H9 (cell line): ENCODE measurements around the gene FAM193A. TPM values are rescaled to one million over a fixed set of nuclear protein-coding genes. Genes with fewer than 3 reads are reported as not detected.

ENCODE experiments used
- DNase-seq: peaks from one replicate; pipeline ENCODE4 v3.0.0-alpha.2; 2017
- H2AFZ ChIP-seq: one replicate; pipeline ENCODE4 v1.6.1; 2013; ENCODE audit warnings: mild to moderate bottlenecking, low read length, control low read depth, moderate library complexity
- H2AK5ac ChIP-seq: 2 replicates; pipeline ENCODE4 v1.6.1; 2013; ENCODE audit warnings: low read length, control low read depth, mixed read lengths; ENCODE audit not compliant: insufficient read length
- H2BK120ac ChIP-seq: one replicate; pipeline ENCODE4 v1.6.1; 2013; ENCODE audit warnings: low read depth, mild to moderate bottlenecking, low read length, control low read depth, inconsistent platforms; ENCODE audit not compliant: poor library complexity, severe bottlenecking
- H2BK12ac ChIP-seq: 2 replicates; pipeline ENCODE4 v1.6.1; 2013; ENCODE audit warnings: low read length, control low read depth, mixed read lengths, low read depth; ENCODE audit not compliant: insufficient read length
- H2BK15ac ChIP-seq: 2 replicates; pipeline ENCODE4 v1.6.1; 2013; ENCODE audit warnings: low read depth, low read length, control low read depth
- H2BK20ac ChIP-seq: one replicate; pipeline ENCODE4 v1.6.1; 2013; ENCODE audit warnings: low read depth, mild to moderate bottlenecking, low read length, control low read depth, inconsistent platforms; ENCODE audit not compliant: poor library complexity, severe bottlenecking
- H2BK5ac ChIP-seq: 2 replicates; pipeline ENCODE4 v1.6.1; 2013; ENCODE audit warnings: low read length, control low read depth, mixed read lengths; ENCODE audit not compliant: insufficient read length
- H3K14ac ChIP-seq: 2 replicates; pipeline ENCODE4 v1.6.1; 2013; ENCODE audit warnings: low read length, control low read depth; ENCODE audit not compliant: insufficient read depth
- H3K18ac ChIP-seq: 2 replicates; pipeline ENCODE4 v1.6.1; 2013; ENCODE audit warnings: low read depth, mild to moderate bottlenecking, mixed read lengths, low read length, control low read depth; ENCODE audit not compliant: insufficient read length
- H3K23ac ChIP-seq: 2 replicates; pipeline ENCODE4 v1.6.1; 2013; ENCODE audit warnings: low read length, control low read depth, mixed read lengths, low read depth; ENCODE audit not compliant: insufficient read length
- H3K23me2 ChIP-seq: 2 replicates; pipeline ENCODE4 v1.6.1; 2013; ENCODE audit warnings: low read depth, mild to moderate bottlenecking, mixed read lengths, low read length, control low read depth; ENCODE audit not compliant: insufficient read length, poor library complexity, severe bottlenecking
- H3K27ac ChIP-seq: 2 replicates; pipeline ENCODE4 v1.5.1; 2013; ENCODE audit warnings: low read length, control low read depth, mixed read lengths, low read depth; ENCODE audit not compliant: insufficient read length
- H3K27me3 ChIP-seq: 2 replicates; pipeline ENCODE4 v1.6.1; 2013; ENCODE audit warnings: low read length, control low read depth, inconsistent platforms; ENCODE audit not compliant: insufficient read depth
- H3K4ac ChIP-seq: 2 replicates; pipeline ENCODE4 v1.6.1; 2013; ENCODE audit warnings: low read depth, mild to moderate bottlenecking, control low read depth, inconsistent platforms, low read length, moderate library complexity
- H3K4me1 ChIP-seq: 2 replicates; pipeline ENCODE4 v1.6.1; 2013; ENCODE audit warnings: low read length, control low read depth, inconsistent platforms; ENCODE audit not compliant: insufficient read depth
- H3K4me2 ChIP-seq: 2 replicates; pipeline ENCODE4 v1.6.1; 2013; ENCODE audit warnings: low read length, control low read depth, mixed read lengths; ENCODE audit not compliant: insufficient read length, insufficient read depth
- H3K56ac ChIP-seq: 2 replicates; pipeline ENCODE4 v1.6.1; 2013; ENCODE audit warnings: low read depth, mild to moderate bottlenecking, mixed read lengths, low read length, control low read depth; ENCODE audit not compliant: insufficient read length
- H3K79me1 ChIP-seq: 2 replicates; pipeline ENCODE4 v1.6.1; 2013; ENCODE audit warnings: low read depth, mild to moderate bottlenecking, moderate library complexity, low read length, control low read depth, inconsistent platforms; ENCODE audit not compliant: insufficient read depth, poor library complexity, severe bottlenecking
- H3K79me2 ChIP-seq: 2 replicates; pipeline ENCODE4 v1.6.1; 2013; ENCODE audit warnings: low read length, control low read depth, inconsistent platforms; ENCODE audit not compliant: insufficient read depth
- H3K9ac ChIP-seq: 2 replicates; pipeline ENCODE4 v1.6.1; 2013; ENCODE audit warnings: low read length, control low read depth, mixed read lengths; ENCODE audit not compliant: insufficient read length; ENCODE audit errors: extremely low read depth
- H3K9me3 ChIP-seq: one replicate; pipeline ENCODE4 v1.6.1; 2013; ENCODE audit warnings: low read depth, low read length, inconsistent platforms; ENCODE audit not compliant: control insufficient read depth
- H3T11ph ChIP-seq: one replicate; pipeline ENCODE4 v1.6.1; 2013; ENCODE audit warnings: mild to moderate bottlenecking, low read length, control low read depth, inconsistent platforms
- H4K20me1 ChIP-seq: one replicate; pipeline ENCODE4 v1.6.1; 2013; ENCODE audit not compliant: control insufficient read depth, insufficient read length, insufficient read depth
- H4K5ac ChIP-seq: 2 replicates; pipeline ENCODE4 v1.6.1; 2013; ENCODE audit warnings: low read depth, mild to moderate bottlenecking, mixed read lengths, low read length, control low read depth; ENCODE audit not compliant: insufficient read length
- H4K8ac ChIP-seq: replicated peaks from 2 replicates; pipeline ENCODE4 v1.6.1; 2013; ENCODE audit warnings: low read length, control low read depth, mixed read lengths, low read depth; ENCODE audit not compliant: insufficient read length
- H4K91ac ChIP-seq: 2 replicates; pipeline ENCODE4 v1.6.1; 2013; ENCODE audit warnings: low read depth, mild to moderate bottlenecking, moderate library complexity, mixed read lengths, low read length, control low read depth; ENCODE audit not compliant: insufficient read length
- H3K27ac Mint-ChIP-seq, 3 experiments: 2 replicates in 2 of 3; 3 replicates in 1 of 3; pipeline ENCODE4 v1.8.0; 2020 to 2021; ENCODE audit warnings: mixed read lengths in 3 of 3, mild to moderate bottlenecking in 1 of 3, moderate library complexity in 1 of 3
- H3K27me3 Mint-ChIP-seq: 2 replicates; pipeline ENCODE4 v1.8.0; 2021; ENCODE audit warnings: low read depth, mild to moderate bottlenecking, moderate library complexity, mixed read lengths
- H3K36me3 Mint-ChIP-seq, 3 experiments: 2 replicates in 2 of 3; 3 replicates in 1 of 3; pipeline ENCODE4 v1.8.0; 2020 to 2021; ENCODE audit warnings: low read depth in 3 of 3, mixed read lengths in 3 of 3; ENCODE audit not compliant: insufficient read depth in 1 of 3
- H3K4me1 Mint-ChIP-seq, 2 experiments: 2 replicates each; pipeline ENCODE4 v1.8.0; 2020; ENCODE audit warnings: mixed read lengths in 2 of 2
- H3K4me3 Mint-ChIP-seq, 2 experiments: 2 replicates in 1 of 2; 3 replicates in 1 of 2; pipeline ENCODE4 v1.8.0; 2020 to 2021; ENCODE audit warnings: mild to moderate bottlenecking in 2 of 2, mixed read lengths in 2 of 2, moderate library complexity in 1 of 2
- H3K9me3 Mint-ChIP-seq, 2 experiments: 2 replicates in 1 of 2; 3 replicates in 1 of 2; pipeline ENCODE4 v1.8.0; 2020; ENCODE audit warnings: mild to moderate bottlenecking in 2 of 2, mixed read lengths in 2 of 2, moderate library complexity in 1 of 2
- WGBS: extraction: QIAGEN DNeasy Blood & Tissue Kit; methylation state at CpG from one replicate; pipeline ENCODE4 v1.1.7; 2013; ENCODE audit warnings: missing lambda C conversion rate, low lambda C conversion rate, mixed read lengths; ENCODE audit not compliant: insufficient read length; ENCODE audit errors: extremely low coverage; 5-methylcytosine and 5-hydroxymethylcytosine counted together
- total RNA-seq: library from RNA; stranded (reverse); gene quantifications from 2 replicates; pipeline ENCODE4 v1.2.1, GENCODE V29; 2021
- TF ChIP-seq, protein P1 (sequence below): fragments of 200-600 bp; sonication (generic); conservative IDR thresholded peaks from 3 replicates; pipeline ENCODE4 v1.8.0; 2021; ENCODE audit warnings: antibody characterized with exemption, mild to moderate bottlenecking

FAM193A gene
- total RNA-seq, 1 experiment from 2014 or later: 36.9 TPM

- Mint-ChIP-seq H3K4me1 (peaks cover 0 to 10% of the 10 kb centered on the region in 2 experiments; a peak in 2 of 4 replicates), H3K36me3 (peaks cover 4 to 10% (median 5%) of the 10 kb centered on the region in 3 experiments; a peak in 5 of 7 replicates), H3K27ac (no peak overlapping the region; a peak in 1 of 7 replicates), H3K9me3 (no peaks in the 10 kb centered on the region; a peak in 1 of 5 replicates), H3K4me3 (no peak overlapping the region; a peak in 1 of 5 replicates), H3K27me3 (no peaks in the 10 kb centered on the region)
- H3K4ac ChIP-seq: no peak overlapping the region
- H3K56ac ChIP-seq: no peak overlapping the region
- H3K4me2 ChIP-seq: no peak overlapping the region
- no peak overlapping the region for H3K18ac ChIP-seq
- no peak overlapping the region for H3K14ac ChIP-seq
- no peak overlapping the region for H2BK5ac ChIP-seq
- H3K23me2 ChIP-seq: no peaks in the 10 kb centered on the region
- peaks cover 11% of the 10 kb centered on the region for H3K79me1 ChIP-seq
- no peak overlapping the region for H4K5ac ChIP-seq
- no peak overlapping the region for H2BK12ac ChIP-seq
- peaks cover 8% of the 10 kb centered on the region; the same call in 1 of the 2 replicates for H3K79me2 ChIP-seq
- no peak overlapping the region for H2BK20ac ChIP-seq
- H3K9ac ChIP-seq: no peak overlapping the region
- no peak overlapping the region for H2AK5ac ChIP-seq
- no peak overlapping the region for H3T11ph ChIP-seq
- no peak overlapping the region for H2AFZ ChIP-seq
- no CpG with 5 or more reads among the region's 10 CpGs for WGBS
- no peaks in the 10 kb centered on the region for H3K27me3 ChIP-seq
- TF ChIP-seq, protein P1, sequence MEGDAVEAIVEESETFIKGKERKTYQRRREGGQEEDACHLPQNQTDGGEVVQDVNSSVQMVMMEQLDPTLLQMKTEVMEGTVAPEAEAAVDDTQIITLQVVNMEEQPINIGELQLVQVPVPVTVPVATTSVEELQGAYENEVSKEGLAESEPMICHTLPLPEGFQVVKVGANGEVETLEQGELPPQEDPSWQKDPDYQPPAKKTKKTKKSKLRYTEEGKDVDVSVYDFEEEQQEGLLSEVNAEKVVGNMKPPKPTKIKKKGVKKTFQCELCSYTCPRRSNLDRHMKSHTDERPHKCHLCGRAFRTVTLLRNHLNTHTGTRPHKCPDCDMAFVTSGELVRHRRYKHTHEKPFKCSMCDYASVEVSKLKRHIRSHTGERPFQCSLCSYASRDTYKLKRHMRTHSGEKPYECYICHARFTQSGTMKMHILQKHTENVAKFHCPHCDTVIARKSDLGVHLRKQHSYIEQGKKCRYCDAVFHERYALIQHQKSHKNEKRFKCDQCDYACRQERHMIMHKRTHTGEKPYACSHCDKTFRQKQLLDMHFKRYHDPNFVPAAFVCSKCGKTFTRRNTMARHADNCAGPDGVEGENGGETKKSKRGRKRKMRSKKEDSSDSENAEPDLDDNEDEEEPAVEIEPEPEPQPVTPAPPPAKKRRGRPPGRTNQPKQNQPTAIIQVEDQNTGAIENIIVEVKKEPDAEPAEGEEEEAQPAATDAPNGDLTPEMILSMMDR: no peak
- no peak overlapping the region for H3K27ac ChIP-seq
- peaks cover 3% of the 10 kb centered on the region; the same call in 1 of the 2 replicates for H3K4me1 ChIP-seq
- H2BK15ac ChIP-seq: no peak overlapping the region
- H3K9me3 ChIP-seq: no peaks in the 10 kb centered on the region
- H3K23ac ChIP-seq: no peak overlapping the region
- no peak overlapping the region for H4K8ac ChIP-seq
- H4K20me1 ChIP-seq: no peaks in the 10 kb centered on the region
- DNase-seq: no peak
- no peak overlapping the region for H2BK120ac ChIP-seq
- H4K91ac ChIP-seq: no peak overlapping the region
These were observed 71.4 kb downstream of the FAM193A start for GRCh38 chr4:2607822-2608221.
